Activated CD4-positive, alpha-beta memory T cell treated with anti-CD3 and anti-CD28 coated beads for 36 hours (primary cell): ENCODE data around the gene ZBTB33. TPM values are rescaled to one million over a fixed set of nuclear protein-coding genes. Genes with fewer than 3 reads are reported as not detected.

Experiments used
- CTCF ChIA-PET: fragments of 350-600 bp; sonication (Branson Sonifier 250); formaldehyde crosslinking; loops from one replicate; lab custom pipeline; 2021; ENCODE audit warnings: antibody characterized with exemption, inconsistent platforms; lab: Charles Lee
- POLR2A ChIA-PET: fragments of 350-600 bp; sonication (Branson Sonifier 250); formaldehyde crosslinking; loops from one replicate; lab custom pipeline; 2021; ENCODE audit warnings: antibody characterized with exemption; lab: Charles Lee
- DNase-seq: peaks from one replicate; pipeline ENCODE4 v3.0.0-alpha.2; 2020
- H3K27ac Mint-ChIP-seq: one replicate; pipeline ENCODE4 v1.8.0; 2021; ENCODE audit warnings: mixed read lengths
- H3K27me3 Mint-ChIP-seq: one replicate; pipeline ENCODE4 v1.8.0; 2021; ENCODE audit warnings: mixed read lengths
- H3K36me3 Mint-ChIP-seq: one replicate; pipeline ENCODE4 v1.8.0; 2021; ENCODE audit warnings: mixed read lengths
- H3K4me1 Mint-ChIP-seq: one replicate; pipeline ENCODE4 v1.8.0; 2021; ENCODE audit warnings: low read depth, mixed read lengths
- H3K4me3 Mint-ChIP-seq: one replicate; pipeline ENCODE4 v1.8.0; 2021; ENCODE audit warnings: mild to moderate bottlenecking, mixed read lengths
- H3K9me3 Mint-ChIP-seq: one replicate; pipeline ENCODE4 v1.8.0; 2021; ENCODE audit warnings: mixed read lengths
- intact Hi-C: fragments of 100-400 bp; cut with micrococcal nuclease; formaldehyde crosslinking; loops from one replicate; pipeline ENCODE4 v1.15.1; 2023
- total RNA-seq, 2 experiments: library from RNA; stranded (reverse); gene quantifications; one replicate each; pipeline ENCODE4 v1.2.3, GENCODE V29; 2021

Gene ZBTB33
- total RNA-seq, 2 experiments from 2014 or later: 13.6 to 14.0 TPM

DNA sequence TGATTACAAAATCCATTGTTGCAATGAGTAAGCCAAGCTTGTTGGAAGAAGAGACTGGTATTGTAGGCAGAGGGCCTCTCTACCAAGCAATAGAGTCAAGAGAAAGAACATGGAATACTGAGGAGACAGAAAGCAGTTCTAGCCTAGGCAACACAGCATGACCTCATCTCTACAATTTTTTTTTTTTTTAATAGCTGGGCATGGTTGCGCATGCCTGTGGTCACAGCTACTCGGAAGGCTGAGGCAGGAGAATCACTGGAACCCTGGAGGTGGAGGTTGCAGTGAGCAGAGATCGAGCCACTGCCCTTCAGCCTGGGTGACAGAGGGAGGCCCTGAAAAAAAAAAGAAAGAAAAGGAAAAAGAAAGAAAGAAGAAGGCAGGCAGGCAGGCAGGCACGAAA lies 11.7 kb upstream of the ZBTB33 start:
- CTCF ChIA-PET: no interaction called here
- no peak overlapping the region for H3K4me3 Mint-ChIP-seq

DNA sequence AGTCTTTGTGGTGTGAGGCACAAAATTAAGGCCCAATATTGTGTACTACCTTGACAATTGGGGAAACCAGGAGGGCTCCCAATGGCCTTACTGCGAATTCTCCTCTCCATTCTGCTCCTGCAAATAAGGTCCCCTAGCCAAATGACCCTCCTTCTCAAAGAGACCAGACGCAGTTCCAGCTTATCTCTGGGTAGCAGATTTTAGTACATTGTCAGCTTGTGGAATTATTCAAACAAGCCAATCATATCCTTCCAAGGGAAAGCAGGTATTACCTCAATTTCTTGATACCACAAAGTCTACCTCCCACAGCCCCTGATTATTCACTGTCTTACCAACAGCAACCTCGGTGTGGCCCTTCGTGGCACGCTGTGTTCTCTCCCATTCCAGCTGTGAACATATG lies 7.8 kb upstream of the ZBTB33 start:
- CTCF ChIA-PET: interaction anchor here (1.1 kb wide), 1 partner anchor 29 kb away, joined by 3 read pairs; no protein-coding TSS in a partner anchor
- peaks cover 2% of the 10 kb centered on the region for H3K36me3 Mint-ChIP-seq
- H3K4me1 Mint-ChIP-seq: peaks cover 20% of the 10 kb centered on the region
- no peak overlapping the region for H3K27ac Mint-ChIP-seq
- intact Hi-C loops: loop anchor here (10.0 kb wide), 1 partner anchor 358 kb away; no protein-coding TSS in a partner anchor
- no peaks in the 10 kb centered on the region for H3K27me3 Mint-ChIP-seq
- no peak for DNase-seq
- no peak overlapping the region for H3K4me3 Mint-ChIP-seq
- POLR2A ChIA-PET: no interaction called here
- no peaks in the 10 kb centered on the region for H3K9me3 Mint-ChIP-seq

More for the DNA sequence above, 11.7 kb upstream of the ZBTB33 start:
- intact Hi-C loops: no loop called here
- H3K4me1 Mint-ChIP-seq: peaks cover 15% of the 10 kb centered on the region
- POLR2A ChIA-PET: no interaction called here
- no peak for DNase-seq
- H3K27me3 Mint-ChIP-seq: no peaks in the 10 kb centered on the region
- peaks cover 2% of the 10 kb centered on the region for H3K36me3 Mint-ChIP-seq
- no peak overlapping the region for H3K27ac Mint-ChIP-seq
- H3K9me3 Mint-ChIP-seq: no peaks in the 10 kb centered on the region

DNA sequence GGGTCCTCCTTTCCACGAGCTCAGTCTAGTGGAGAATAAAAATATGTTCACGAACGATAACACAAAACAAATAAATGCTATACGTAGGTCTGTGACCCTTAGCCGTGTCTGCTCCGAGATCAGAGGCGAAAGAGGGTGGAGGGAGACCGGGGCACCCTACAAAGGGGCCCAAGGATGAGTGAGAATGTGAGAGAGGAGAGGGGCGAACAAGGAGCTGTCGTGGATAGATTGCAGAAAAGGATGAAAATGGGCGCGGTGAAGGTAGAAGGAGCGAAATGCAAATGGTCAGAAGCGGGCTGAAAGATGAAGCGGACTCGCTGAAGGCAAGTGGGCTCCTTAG lies 6.2 kb upstream of the ZBTB33 start:
- Mint-ChIP-seq H3K36me3 (no peaks in the 10 kb centered on the region), H3K9me3 (no peaks in the 10 kb centered on the region), H3K4me1 (peaks cover 20% of the 10 kb centered on the region), H3K27me3 (no peaks in the 10 kb centered on the region), H3K27ac (peak overlapping the region; percentile 86), H3K4me3 (peak overlapping the region; percentile 94)
- ChIA-PET POLR2A (no interaction called here), CTCF (no interaction called here)
- intact Hi-C loops: loop anchor here (10.0 kb wide), 1 partner anchor 360 kb away; no protein-coding TSS in a partner anchor
- no peak for DNase-seq

DNA sequence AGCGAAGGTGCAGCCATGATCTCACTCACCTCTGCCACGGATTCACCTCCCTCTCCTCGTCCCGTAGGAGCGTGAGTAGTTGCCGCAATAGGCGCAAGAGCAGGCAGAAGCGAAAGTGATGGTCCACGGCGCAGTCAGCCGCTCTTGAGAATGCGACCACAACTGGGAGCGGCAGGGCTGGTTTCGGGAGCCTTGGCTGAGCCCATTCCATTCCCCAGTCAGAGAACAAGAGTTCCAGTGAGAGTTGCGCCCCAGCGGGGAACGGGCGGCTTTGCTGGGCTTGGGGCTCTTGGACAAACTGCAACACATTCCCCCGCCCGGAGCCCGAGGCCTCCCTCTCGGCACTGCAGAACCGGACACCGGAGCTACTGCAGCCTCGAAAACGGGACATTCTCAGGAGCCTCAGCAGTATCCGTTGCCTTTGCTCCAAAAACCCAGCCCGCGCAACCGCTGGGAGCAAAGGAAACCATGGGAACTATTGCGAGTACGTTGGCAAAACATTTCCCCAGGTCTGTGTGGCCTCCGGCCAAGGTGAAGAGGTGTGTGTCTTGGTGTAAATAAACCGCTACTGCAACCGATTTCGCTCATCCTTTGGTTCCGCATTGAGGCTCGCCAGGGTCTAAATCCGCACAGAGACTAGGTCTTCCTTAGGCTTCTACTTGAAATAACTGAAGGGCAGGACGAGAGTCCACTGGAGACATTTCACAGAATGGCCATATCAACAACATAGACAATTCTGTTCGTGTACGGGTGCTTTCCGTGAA lies 5.7 kb upstream of the ZBTB33 start:
- DNase-seq: peak; percentile 75
- Mint-ChIP-seq H3K27me3 (no peaks in the 10 kb centered on the region), H3K9me3 (no peaks in the 10 kb centered on the region), H3K4me3 (peak overlapping the region; percentile 94), H3K27ac (peak overlapping the region; percentile 86), H3K36me3 (no peaks in the 10 kb centered on the region), H3K4me1 (peaks cover 21% of the 10 kb centered on the region)
- CTCF ChIA-PET: no interaction called here
- intact Hi-C loops: loop anchor here (1.0 to 10.0 kb wide), 2 partner anchors 302 to 360 kb away; partner anchors contain the start of gene NKAP
- POLR2A ChIA-PET: no interaction called here

DNA sequence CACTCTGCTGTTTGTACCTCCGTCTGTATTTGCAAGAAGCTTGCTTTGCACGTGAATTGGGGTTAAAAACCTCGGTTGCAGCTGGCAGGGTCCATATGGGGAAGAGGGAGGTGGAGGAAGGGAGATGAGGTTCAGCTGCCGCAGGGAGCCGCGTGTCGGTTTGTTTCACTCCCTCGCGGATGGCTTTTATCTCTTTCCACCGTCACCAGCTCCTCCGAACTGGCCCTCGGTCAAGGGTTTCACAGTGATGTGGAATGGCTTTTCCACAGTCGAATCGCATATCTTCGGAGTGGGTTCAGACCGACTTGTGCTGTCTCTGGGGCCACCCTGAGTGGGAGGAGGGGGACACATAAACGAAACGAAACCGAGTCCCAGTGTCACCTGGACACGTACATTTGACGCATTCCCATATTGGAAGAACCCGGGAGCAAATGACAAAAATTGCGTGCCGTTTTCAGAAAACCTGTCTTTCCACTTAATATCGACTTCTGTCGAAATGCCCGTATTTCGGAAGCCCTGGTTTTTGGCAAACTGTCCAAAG lies 929 bp downstream of the ZBTB33 start:
- ChIA-PET POLR2A (no interaction called here), CTCF (interaction anchor here (1.2 to 2.2 kb wide), 3 partner anchors 38 to 217 kb away, joined by 3 to 12 read pairs (median 11); no protein-coding TSS in a partner anchor)
- no peaks in the 10 kb centered on the region for H3K27me3 Mint-ChIP-seq
- peak overlapping the region; percentile 84 for H3K27ac Mint-ChIP-seq
- peak overlapping the region; percentile 92 for H3K4me3 Mint-ChIP-seq
- H3K36me3 Mint-ChIP-seq: peaks cover 25% of the 10 kb centered on the region
- H3K4me1 Mint-ChIP-seq: peaks cover 31% of the 10 kb centered on the region
- intact Hi-C loops: loop anchor here (1.0 to 5.0 kb wide), 5 partner anchors 17 to 309 kb away; partner anchors contain the start of genes CUL4B and LAMP2
- no peaks in the 10 kb centered on the region for H3K9me3 Mint-ChIP-seq
- DNase-seq: peak; percentile 37

DNA sequence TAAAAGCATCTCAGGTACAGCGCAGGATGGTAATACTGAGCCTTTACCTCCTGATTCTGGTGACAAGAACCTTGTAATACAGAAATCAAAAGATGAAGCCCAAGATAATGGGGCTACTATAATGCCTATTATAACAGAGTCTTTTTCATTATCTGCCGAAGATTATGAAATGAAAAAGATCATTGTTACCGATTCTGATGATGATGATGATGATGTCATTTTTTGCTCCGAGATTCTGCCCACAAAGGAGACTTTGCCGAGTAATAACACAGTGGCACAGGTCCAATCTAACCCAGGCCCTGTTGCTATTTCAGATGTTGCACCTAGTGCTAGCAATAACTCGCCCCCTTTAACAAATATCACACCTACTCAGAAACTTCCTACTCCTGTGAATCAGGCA lies 3.2 kb downstream of the ZBTB33 start:
- Mint-ChIP-seq H3K27me3 (no peaks in the 10 kb centered on the region), H3K36me3 (peaks cover 25% of the 10 kb centered on the region), H3K4me1 (peaks cover 31% of the 10 kb centered on the region), H3K27ac (no peak overlapping the region), H3K9me3 (no peaks in the 10 kb centered on the region), H3K4me3 (no peak overlapping the region)
- no peak for DNase-seq
- POLR2A ChIA-PET: no interaction called here
- intact Hi-C loops: loop anchor here (5.0 kb wide), 1 partner anchor 214 kb away; the partner anchor contains the start of gene LAMP2
- CTCF ChIA-PET: no interaction called here

DNA sequence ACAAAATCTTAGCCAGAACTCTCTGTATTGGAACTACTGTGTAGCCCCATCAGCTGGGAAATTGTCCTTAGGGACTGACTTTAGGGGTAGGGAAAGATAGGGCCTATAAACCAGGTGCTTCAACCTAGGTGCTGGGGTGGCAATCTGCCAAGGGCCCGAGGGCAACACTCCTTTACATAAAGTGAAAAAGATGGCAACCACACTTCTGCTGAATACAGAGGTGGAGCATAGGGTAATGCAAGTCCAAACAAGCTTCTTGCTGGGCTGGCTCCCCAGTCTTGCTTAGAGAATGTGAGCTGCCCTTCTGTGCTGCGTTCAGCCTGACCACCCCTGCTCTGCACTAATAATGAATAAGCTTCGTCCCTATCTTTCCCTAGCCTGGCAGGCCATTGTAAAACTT lies 9.8 kb downstream of the ZBTB33 start:
- H3K4me1 Mint-ChIP-seq: peaks cover 7% of the 10 kb centered on the region
- peaks cover under 1% of the 10 kb centered on the region for H3K36me3 Mint-ChIP-seq
- no peak overlapping the region for H3K4me3 Mint-ChIP-seq
- CTCF ChIA-PET: no interaction called here
- POLR2A ChIA-PET: no interaction called here
- H3K9me3 Mint-ChIP-seq: no peaks in the 10 kb centered on the region
- H3K27me3 Mint-ChIP-seq: no peaks in the 10 kb centered on the region
- H3K27ac Mint-ChIP-seq: no peak overlapping the region
- intact Hi-C loops: no loop called here
- DNase-seq: no peak

DNA sequence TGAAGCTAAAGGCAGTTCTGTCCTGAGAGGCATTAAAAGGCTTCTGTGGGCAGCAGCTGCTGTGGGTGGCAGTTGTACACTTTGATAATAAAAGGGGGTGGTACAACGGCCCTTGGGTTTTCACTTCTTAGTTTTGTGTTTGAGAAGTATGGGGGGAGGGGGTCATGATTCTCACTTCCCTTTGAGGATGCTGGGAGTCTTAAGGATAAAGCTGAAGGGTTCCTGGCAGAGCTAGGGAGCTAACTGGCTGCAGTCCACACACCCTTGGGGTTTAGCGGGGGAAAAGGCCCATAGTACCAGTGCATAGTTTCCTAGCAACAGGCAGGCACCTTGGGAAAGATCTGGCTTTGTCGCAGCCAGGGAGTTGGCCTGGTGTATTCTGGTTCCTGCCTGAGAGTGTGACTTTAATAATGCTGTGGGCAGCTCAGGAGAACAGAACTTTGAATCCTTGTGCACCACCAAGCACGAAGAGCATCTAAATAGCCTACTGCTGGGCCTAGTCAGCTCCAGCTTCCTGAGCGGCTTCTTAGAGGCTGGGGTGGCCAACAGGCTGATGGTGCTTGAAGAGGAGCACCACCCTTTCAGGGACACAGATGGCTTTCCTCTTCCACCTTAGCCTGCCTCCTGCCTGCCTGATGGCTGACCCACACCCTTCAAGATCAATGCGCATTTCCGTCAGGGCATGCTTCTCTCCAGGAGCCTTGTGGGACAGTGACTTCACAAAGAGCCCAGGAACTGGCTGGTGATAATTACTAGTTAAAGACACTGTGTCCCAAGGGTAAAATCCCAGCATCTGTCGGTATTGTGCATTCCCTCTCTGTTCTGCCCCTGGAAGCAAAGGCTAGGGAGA lies 12.5 kb downstream of the ZBTB33 start:
- CTCF ChIA-PET: no interaction called here
- POLR2A ChIA-PET: no interaction called here
- intact Hi-C loops: no loop called here

DNA sequence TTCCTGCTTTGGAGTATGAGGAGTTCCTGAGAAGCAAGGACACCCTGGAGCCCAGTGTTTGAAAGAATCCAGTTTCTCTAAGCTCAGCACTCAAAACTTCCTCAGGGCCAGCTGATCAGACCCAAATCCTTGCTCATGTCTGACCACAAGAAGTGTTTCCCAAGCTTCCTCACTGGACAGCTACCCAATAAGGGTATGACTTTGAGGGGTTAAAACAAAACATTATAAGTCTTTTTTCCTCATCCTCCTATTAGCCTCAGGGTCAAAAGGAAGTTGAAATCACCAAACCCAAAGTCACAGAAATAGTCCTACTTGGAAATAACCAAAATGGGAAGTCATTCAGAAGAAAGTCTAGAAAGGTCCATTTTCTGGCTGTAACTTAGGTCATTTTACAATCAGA lies 13.7 kb downstream of the ZBTB33 start:
- ChIA-PET CTCF (interaction anchor here (1.0 kb wide), 1 partner anchor 9 kb away, joined by 3 read pairs; no protein-coding TSS in a partner anchor), POLR2A (no interaction called here)
- Mint-ChIP-seq H3K4me1 (peaks cover 2% of the 10 kb centered on the region), H3K9me3 (no peaks in the 10 kb centered on the region), H3K4me3 (no peak overlapping the region), H3K27me3 (no peaks in the 10 kb centered on the region), H3K36me3 (no peaks in the 10 kb centered on the region), H3K27ac (no peak overlapping the region)
- intact Hi-C loops: no loop called here
- no peak for DNase-seq

More for the DNA sequence above, 12.5 kb downstream of the ZBTB33 start:
- Mint-ChIP-seq H3K4me3 (no peak overlapping the region), H3K36me3 (no peaks in the 10 kb centered on the region), H3K4me1 (no peaks in the 10 kb centered on the region), H3K9me3 (no peaks in the 10 kb centered on the region), H3K27ac (no peak overlapping the region), H3K27me3 (no peaks in the 10 kb centered on the region)
- DNase-seq: no peak

DNA sequence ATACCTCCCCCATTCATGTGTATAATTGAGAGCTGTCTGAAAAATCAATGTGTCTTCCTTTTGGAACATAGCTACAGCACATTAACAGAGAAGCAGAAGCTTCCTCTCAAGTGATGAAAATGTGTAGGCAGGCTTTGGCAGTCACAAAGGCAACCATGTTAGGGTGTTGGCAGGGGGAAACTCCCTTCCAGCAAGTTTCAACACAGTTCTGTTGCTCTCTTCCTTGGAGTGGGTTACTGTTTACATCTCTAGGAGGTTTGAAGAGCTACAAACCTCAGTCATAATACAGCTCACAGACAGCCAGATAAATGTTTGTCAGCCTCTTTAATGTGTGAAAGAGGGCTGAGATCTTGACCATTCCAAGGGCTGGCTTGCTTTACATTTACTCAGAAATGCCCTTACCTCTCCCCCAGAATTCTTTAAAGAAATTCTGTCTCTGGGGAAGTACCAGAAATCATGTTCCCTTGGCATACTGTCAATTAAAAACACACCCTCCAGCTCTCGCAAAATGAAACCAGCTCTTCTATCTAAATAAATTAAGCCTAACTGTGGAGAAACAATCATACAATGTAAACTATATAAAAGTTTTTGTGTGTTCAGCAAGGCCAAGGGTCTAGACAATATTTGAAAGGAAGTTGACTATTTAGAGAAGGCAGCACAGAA lies 18.9 kb downstream of the ZBTB33 start:
- intact Hi-C loops: loop anchor here (2.0 kb wide), 1 partner anchor 19 kb away; the partner anchor contains the start of gene ZBTB33
- Mint-ChIP-seq H3K27ac (peak overlapping the region; percentile 69), H3K27me3 (no peaks in the 10 kb centered on the region), H3K9me3 (no peaks in the 10 kb centered on the region), H3K36me3 (no peaks in the 10 kb centered on the region), H3K4me1 (peaks cover 8% of the 10 kb centered on the region), H3K4me3 (no peak overlapping the region)
- ChIA-PET POLR2A (no interaction called here), CTCF (no interaction called here)
- peak; percentile 26 for DNase-seq

DNA sequence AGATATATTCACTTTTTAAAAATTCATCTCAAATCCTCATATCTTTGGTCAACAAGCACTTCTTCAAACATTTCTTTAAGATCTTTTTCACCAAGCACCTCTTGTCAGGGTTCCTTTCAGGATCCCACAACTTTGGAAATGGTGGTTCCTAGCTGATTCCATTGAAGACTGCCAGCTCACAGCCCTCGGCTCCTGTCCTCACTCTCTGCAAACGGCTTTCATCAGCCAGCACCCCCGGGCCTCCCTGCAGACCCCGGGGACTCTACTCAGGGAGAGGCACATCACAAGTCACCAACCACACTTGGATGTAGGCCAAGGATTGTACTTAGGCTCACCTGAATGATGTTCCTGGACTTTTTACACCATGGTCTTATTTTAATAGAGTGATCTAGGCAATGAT lies 20.0 kb downstream of the ZBTB33 start:
- ChIA-PET POLR2A (no interaction called here), CTCF (no interaction called here)
- H3K4me1 Mint-ChIP-seq: peaks cover 8% of the 10 kb centered on the region
- no peaks in the 10 kb centered on the region for H3K36me3 Mint-ChIP-seq
- intact Hi-C loops: no loop called here
- no peak for DNase-seq
- H3K9me3 Mint-ChIP-seq: no peaks in the 10 kb centered on the region
- H3K27me3 Mint-ChIP-seq: no peaks in the 10 kb centered on the region
- no peak overlapping the region for H3K4me3 Mint-ChIP-seq
- H3K27ac Mint-ChIP-seq: no peak overlapping the region
